Transverse colon (tissue), 4 donors: ENCODE measurements around the gene EXOSC5.

Source experiments
- POLR2A ChIP-seq: fragments of 450-650 bp; IDR thresholded peaks from one replicate; pipeline ENCODE4 v1.6.1; 2016; ENCODE audit warnings: antibody characterized with exemption, mild to moderate bottlenecking, moderate library complexity
- POLR2AphosphoS5 ChIP-seq, 3 donors: sonication (generic); formaldehyde crosslinking; IDR thresholded peaks; one replicate each; pipeline ENCODE4 v1.6.1; 2016; ENCODE audit warnings: antibody characterized with exemption in 3 of 3
- TF ChIP-seq, protein P1 (sequence below), 5 experiments: fragments of 200-600 bp in 3 of 5; fragments of 450-650 bp in 2 of 5; sonication (generic) in 3 of 5; IDR thresholded peaks; 1 replicate in 2 of 5; 2 replicates in 3 of 5; pipeline ENCODE4 v1.5.1; 2016 to 2017; ENCODE audit warnings: antibody characterized with exemption in 5 of 5, inconsistent platforms in 3 of 5, mild to moderate bottlenecking in 2 of 5, moderate library complexity in 1 of 5

DNA sequence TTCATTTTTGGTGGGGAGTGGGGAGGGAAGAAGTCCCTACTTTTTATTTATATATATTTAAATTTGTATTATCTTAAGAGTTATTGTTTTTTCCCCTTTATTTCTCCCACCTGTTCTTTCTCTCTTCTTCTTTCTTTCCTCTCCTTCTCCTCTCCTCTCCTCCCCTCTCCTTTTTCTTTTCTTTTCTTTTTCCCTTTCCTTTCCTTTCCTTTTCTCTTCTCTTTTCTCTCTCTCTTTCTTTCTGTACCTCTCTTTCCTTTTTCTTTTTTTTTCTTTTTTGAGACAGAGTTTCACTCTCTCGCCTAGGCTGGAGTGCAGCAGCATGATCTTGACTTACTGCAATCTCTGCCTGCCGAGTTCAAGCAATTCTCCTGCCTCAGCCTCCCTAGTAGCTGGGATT, 2.4 kb upstream of the EXOSC5 start:
- TF ChIP-seq, protein P1, sequence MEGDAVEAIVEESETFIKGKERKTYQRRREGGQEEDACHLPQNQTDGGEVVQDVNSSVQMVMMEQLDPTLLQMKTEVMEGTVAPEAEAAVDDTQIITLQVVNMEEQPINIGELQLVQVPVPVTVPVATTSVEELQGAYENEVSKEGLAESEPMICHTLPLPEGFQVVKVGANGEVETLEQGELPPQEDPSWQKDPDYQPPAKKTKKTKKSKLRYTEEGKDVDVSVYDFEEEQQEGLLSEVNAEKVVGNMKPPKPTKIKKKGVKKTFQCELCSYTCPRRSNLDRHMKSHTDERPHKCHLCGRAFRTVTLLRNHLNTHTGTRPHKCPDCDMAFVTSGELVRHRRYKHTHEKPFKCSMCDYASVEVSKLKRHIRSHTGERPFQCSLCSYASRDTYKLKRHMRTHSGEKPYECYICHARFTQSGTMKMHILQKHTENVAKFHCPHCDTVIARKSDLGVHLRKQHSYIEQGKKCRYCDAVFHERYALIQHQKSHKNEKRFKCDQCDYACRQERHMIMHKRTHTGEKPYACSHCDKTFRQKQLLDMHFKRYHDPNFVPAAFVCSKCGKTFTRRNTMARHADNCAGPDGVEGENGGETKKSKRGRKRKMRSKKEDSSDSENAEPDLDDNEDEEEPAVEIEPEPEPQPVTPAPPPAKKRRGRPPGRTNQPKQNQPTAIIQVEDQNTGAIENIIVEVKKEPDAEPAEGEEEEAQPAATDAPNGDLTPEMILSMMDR (IDR thresholded peaks at IDR 0.05) = no peak
- no peak for TF ChIP-seq POLR2AphosphoS5 (IDR thresholded peaks at IDR 0.05)
- no peak for TF ChIP-seq POLR2A
